HG03457 (cell line): Measurements from ENCODE around the gene ZNF664.

ENCODE experiments used
- ATAC-seq: cut with Tn5 transposase; IDR thresholded peaks from one replicate; pipeline ENCODE4 v1.9.1; 2021; ENCODE audit warnings: moderate number of reproducible peaks; ENCODE audit not compliant: unreplicated experiment

Gene ZNF664

DNA sequence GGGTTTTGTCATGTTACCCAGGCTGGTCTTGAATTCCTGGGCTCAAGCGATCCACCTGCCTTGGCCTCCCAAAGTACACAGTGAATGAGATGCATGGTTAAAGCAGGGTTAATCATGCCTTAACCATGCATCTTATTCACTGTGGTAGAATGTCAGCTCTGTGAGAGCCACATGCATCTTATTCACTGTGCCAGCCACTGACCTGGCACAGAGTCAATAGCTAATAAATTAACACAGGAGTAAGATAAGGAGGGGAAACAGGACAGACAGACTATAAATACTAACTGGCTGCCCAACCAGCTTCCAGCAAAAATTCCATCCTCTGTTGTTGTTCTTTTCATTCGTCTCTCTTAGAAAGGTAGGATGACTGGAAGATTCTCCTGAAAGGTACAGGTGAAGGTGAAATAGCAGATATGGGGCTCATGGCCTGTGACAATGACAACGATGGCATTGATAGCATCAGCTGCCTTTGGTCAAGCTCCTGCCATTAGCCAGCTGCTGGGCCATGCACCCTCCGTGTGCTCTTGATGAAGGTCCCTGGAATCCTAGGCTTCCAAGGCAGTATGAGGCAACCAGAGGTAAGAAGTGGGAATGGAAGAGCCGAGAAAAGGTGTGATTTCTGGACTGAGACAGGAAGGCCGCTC is 76.6 kb downstream of the ZNF664 start:
- ATAC-seq, result no peak

DNA sequence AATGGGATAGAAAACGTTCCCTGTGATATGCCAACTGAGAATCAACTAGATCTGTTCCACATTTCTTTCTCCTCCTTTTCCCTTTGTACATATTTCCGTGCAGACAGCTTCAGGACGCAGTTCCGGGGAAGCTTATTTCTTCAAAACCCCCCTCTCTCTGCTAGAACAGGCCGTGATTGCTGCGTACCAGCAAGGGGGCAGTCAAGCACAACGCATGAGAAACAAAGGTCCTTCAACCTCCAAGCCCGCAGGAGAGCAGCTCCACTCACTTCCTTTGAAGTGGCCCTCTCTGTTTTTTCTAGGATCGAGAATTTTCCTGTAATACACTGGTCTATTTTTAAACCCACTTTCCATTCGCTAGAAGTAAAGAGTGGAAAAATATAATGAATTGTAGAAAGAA is 80.8 kb downstream of the ZNF664 start:
- no peak for ATAC-seq

DNA sequence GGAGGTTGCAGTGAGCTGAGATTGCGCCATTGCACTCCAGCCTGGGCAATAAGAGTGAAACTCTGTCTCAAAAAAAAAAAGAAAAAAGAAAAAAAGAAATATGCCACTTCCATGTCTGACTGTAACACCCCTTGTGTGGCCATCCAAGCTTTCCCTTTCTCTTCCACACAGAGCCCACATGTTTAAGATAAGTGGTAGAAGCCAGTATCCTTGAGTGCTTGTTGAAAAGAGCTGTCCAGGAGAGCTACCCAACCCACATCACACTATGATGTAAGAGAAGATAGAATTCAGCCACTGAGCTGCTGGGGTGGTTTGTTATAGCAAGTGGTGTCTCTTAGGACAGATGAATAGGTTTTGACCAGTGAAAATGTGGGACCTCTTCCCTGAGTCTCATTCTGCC is 82.1 kb downstream of the ZNF664 start:
- no peak for ATAC-seq

DNA sequence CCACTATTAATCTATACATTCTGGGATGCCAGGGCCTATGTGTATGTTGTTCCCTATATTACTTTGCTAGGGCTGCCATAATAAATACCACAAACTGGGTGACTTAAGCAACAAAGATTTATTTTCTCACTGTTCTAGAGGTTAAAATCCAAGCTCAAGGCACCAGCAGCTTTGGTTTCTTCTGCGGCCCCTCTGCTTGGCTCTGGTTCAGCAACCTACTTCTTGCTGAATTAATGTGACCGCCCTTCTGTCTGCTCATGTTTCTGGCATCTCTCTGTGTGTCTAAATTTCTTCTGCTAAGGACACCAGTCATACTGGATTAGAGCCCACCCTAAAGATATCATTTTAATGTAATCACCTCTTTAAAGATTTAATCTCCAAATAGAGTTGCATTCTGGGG is 84.7 kb downstream of the ZNF664 start:
- no peak for ATAC-seq

DNA sequence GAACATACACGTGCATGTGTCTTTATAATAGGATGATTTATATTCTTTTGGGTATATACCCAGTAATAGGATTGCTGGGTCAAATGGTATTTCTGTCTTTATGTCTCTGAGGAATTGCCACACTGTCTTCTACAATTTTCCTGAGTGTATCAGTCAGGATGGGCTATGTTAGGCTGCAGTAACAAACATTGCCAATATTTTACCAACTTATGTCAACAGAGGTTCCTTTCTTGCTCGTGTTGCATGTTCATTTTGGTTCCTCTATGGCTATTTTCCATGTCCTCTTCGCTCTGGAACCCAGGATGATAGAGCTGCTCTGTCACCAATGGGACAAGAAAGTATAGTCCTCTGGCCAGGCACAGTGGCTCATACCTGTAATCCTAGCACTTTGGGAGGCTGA is 86.7 kb downstream of the ZNF664 start:
- no peak for ATAC-seq
